GM18502 (cell line): Measurements from ENCODE around the gene LRRC8D.

Source experiments
- ATAC-seq: cut with Tn5 transposase; IDR thresholded peaks from one replicate; pipeline ENCODE4 v1.9.1; 2021; ENCODE audit warnings: mild to moderate bottlenecking; ENCODE audit not compliant: unreplicated experiment, poor library complexity

The LRRC8D gene

GRCh38 chr1:89952605-89953130 lies 131.8 kb downstream of the LRRC8D start:
- ATAC-seq = peak; percentile 10

DNA sequence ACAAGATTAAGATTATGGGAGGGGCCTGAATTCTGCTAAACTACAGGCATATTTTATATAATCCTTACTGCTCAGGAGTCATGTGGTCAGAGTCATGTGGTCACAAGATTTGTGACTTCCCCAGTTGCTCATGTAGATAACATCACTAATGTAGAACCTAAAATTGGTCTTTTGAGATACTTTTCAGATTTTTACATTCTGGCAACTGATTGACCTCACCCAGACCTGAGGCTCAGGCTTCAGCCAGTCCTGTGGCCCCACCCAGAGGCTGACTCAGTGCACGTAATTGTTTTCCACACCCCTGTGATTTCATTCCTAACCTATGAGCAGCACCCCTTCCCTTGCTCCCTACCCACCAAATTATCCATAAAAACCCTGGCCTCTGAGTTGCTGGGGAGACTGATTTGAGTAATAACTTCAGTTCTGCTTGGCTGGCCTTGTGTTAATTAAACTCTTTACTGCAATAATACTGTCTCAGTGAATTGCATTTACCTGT lies 132.3 kb downstream of the LRRC8D start:
- ATAC-seq = peak; percentile 68

GRCh38 chr1:89953929-89954328 lies 133.1 kb downstream of the LRRC8D start:
- no peak for ATAC-seq

DNA sequence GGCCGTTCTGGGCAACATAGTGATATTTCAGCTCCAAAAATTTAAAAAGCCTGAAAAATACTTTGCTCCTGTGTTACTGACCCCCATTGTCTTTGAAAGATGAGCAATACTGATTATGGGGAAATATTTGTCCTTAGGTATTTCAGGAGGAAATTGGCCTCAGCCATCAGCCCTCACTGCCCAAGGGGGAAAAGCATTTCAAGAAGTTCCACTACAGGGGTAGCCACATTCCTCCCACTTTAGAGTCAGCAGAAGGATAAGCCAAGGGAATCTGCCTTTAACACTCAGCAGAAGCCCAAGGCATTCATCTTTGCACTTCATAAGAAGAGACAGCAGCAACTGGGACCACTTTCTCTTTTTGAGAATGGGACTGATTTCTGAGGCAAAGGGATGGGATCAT lies 133.6 kb downstream of the LRRC8D start:
- no peak for ATAC-seq

DNA sequence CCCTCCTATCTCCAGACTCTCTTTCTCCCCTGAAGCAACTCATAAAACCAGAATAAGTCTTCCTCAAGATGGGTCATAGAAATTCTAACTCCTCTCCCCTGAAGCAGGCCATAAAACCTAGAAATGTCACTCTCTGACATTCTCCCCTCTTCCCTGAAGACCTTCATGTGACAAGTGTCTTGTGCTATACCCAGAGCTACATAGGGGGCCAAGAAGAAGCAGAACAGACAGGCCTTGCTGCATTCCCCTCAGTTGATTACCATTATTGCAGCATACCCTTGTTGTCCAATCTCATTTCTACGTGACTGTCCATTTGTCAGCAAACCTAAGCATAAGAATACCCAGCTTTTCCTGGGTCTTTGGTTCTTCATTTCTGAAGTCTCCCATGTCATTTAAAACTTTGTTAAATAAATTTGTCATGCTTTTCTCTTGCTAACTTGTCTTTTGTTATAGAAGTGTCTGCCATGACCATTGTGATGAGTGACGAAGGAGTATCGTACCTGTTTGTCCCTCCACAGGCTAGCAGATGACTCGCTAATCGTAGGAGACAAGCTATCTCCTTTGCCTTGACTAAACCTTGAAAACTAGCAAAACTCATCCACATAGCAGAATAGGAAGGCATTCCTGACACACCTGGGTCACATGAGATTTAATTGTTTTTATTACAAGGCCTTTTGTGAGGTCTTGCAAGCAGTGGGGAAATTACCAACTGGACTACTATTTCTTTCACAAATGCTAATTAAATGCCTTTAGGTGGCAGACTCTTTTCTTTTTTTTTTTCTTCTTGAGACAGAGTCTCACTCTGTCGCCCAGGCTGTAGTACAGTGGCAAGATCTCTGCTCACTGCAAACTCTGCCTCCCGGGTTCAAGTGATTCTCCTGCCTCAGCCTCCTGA lies 134.7 kb downstream of the LRRC8D start:
- no peak for ATAC-seq

- no peak for ATAC-seq
Observed at GRCh38 chr1:89957107-89957506, 136.3 kb downstream of the LRRC8D start.

GRCh38 chr1:89958851-89959654 lies 138.2 kb downstream of the LRRC8D start:
- no peak for ATAC-seq

DNA sequence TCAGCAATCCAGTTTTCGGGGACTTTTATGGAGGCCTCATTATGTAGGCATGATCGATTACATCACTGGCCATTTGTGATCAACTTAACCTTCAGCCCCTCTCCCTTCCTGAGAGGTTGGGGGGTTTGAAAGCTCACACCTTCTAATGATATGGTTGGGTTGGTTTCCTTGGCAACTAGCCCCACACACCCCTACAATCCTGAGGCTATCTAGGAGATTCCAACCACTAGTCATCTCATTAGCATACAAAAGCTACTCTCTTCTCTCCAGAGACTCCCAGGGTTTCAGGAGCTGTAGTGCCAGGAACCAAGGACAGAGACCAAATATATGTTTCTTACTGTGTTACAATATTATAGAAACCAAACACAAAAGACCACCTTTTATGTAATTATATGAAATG lies 138.9 kb downstream of the LRRC8D start:
- ATAC-seq = no peak

- no peak for ATAC-seq
Observed at GRCh38 chr1:89962024-89962741, 141.4 kb downstream of the LRRC8D start.

- ATAC-seq = no peak
Observed at GRCh38 chr1:89962742-89963075, 141.9 kb downstream of the LRRC8D start.

- no peak for ATAC-seq
Observed at GRCh38 chr1:89965193-89965768, 144.4 kb downstream of the LRRC8D start.

DNA sequence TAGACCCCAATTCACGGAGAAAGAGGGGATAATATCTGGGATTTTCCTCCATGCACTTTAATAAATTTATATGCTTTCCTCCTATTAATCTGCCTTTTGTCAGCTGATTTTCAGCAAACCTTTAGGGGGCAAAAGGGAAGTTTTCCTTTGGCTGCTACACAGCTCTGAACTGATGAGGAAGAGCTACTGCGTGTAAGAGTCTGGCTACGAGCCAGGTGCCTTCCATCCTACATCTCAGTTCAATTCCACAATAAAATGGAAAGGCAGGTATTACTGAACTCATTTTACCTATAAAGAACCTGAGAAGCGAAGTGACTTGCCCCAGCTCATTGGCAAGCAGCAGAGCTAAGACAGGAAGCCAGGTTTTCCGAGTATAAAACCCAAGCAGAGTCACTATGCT lies 145.8 kb downstream of the LRRC8D start:
- no peak for ATAC-seq

GRCh38 chr1:89971600-89971999 lies 150.8 kb downstream of the LRRC8D start:
- ATAC-seq = peak; percentile 80

DNA sequence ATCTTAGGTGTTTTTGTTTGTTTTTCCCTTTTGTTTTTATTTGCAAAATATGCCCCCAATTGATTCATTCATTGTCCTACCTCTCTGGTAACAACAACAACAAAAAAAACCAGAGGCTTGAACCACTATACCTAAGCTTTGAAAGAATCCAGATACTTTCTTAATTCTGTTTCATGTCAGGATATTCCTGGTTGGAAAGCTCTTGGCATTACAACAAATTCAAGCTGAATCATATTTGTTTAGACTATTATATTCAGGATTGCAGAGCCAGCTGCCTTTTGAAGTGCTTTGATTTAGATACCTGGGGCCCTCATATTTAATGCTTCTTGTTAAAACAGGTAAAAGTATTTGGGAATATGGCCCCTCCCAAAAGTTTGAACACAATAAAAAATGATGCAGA lies 151.2 kb downstream of the LRRC8D start:
- ATAC-seq = no peak

GRCh38 chr1:89973471-89974127 lies 152.8 kb downstream of the LRRC8D start:
- ATAC-seq = no peak

GRCh38 chr1:89974256-89974655 lies 153.4 kb downstream of the LRRC8D start:
- no peak for ATAC-seq

- no peak for ATAC-seq
Observed at GRCh38 chr1:89974696-89975470, 154.1 kb downstream of the LRRC8D start.

GRCh38 chr1:89975540-89976125 lies 154.8 kb downstream of the LRRC8D start:
- ATAC-seq = no peak

DNA sequence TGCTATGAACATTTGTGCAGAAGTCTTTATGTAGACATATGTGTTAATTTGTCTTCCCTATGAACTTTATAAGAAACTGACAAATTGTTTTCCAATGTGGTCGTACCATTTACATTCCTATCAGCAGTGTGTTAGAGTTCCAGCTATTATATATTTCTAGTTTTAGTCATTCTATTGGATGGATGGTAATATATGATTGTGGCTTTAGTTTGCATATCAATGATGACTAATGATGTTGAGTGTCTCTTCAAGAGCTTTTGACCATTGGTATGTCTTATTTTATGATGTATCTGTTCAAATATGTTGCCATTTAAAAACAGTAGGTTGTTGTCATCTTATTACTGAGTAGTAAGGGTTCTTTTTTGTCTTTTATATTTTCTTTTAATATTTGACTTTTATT lies 157.9 kb downstream of the LRRC8D start:
- no peak for ATAC-seq
